ENCODE data around the gene GCSH.

GCSH gene

GRCh38 chr16:81081014-81081413 lies 15.2 kb downstream of the GCSH start:
- TF ChIP-seq CTCF (IDR thresholded peaks at IDR 0.05; ENCODE audit: insufficient read depth, low read depth, low read length, missing control alignments): no peak
- H3K4me3 ChIP-seq (ENCODE audit: low read length): no peak overlapping the region
- no peak for DNase-seq (ENCODE audit: low read depth)

GRCh38 chr16:81080233-81080632 lies 16.0 kb downstream of the GCSH start:
- no peak for DNase-seq (ENCODE audit: low read depth)
- H3K4me3 ChIP-seq (ENCODE audit: low read length): no peak overlapping the region
- no peak for TF ChIP-seq CTCF (IDR thresholded peaks at IDR 0.05; ENCODE audit: insufficient read depth, low read depth, low read length, missing control alignments)

GRCh38 chr16:81077076-81077940 lies 18.9 kb downstream of the GCSH start, which contains the start of gene C16orf46:
Gene C16orf46, minus strand, starts transcription at chr16:81077238. Its CDS starts 13,283 bp downstream, at chr16:81063955.
- TF ChIP-seq CTCF (IDR thresholded peaks at IDR 0.05; ENCODE audit: insufficient read depth, low read depth, low read length, missing control alignments): no peak
- H3K4me3 ChIP-seq (ENCODE audit: low read length): peak within 1 kb of the TSS; percentile 52
- DNase-seq (ENCODE audit: low read depth): peak; percentile 96

- no peak for TF ChIP-seq CTCF (IDR thresholded peaks at IDR 0.05; ENCODE audit: insufficient read depth, low read depth, low read length, missing control alignments)
- DNase-seq (ENCODE audit: low read depth): peak; percentile 87
- H3K4me3 ChIP-seq (ENCODE audit: low read length): peak overlapping the region; percentile 52
Observed at GRCh38 chr16:81076566-81077075, 19.6 kb downstream of the GCSH start.

GRCh38 chr16:81073560-81074330 lies 22.4 kb downstream of the GCSH start:
- no peak overlapping the region for H3K4me3 ChIP-seq (ENCODE audit: low read length)
- no peak for TF ChIP-seq CTCF (IDR thresholded peaks at IDR 0.05; ENCODE audit: insufficient read depth, low read depth, low read length, missing control alignments)
- no peak for DNase-seq (ENCODE audit: low read depth)

GRCh38 chr16:81071805-81072204 lies 24.4 kb downstream of the GCSH start:
- H3K4me3 ChIP-seq (ENCODE audit: low read length): no peak overlapping the region
- TF ChIP-seq CTCF (IDR thresholded peaks at IDR 0.05; ENCODE audit: insufficient read depth, low read depth, low read length, missing control alignments): no peak
- DNase-seq (ENCODE audit: low read depth): peak; percentile 74

Measured in epithelial cell of esophagus (primary cell).